Liver (tissue), 9 donors: ENCODE data around the gene FZD4. TPM values are rescaled to one million over a fixed set of nuclear protein-coding genes. Genes with fewer than 3 reads are reported as not detected.

ENCODE experiments used
- DNase-seq: peaks from one replicate; pipeline ENCODE4 v3.0.0-alpha.2; 2017; ENCODE audit warnings: low spot score
- H3K27ac ChIP-seq, 2 donors: one replicate each; pipeline ENCODE4 v1.7.0; 2013; ENCODE audit warnings: inconsistent platforms in 2 of 2, low read length in 2 of 2, control low read depth in 1 of 2, low read depth in 1 of 2, mild to moderate bottlenecking in 1 of 2
- H3K27me3 ChIP-seq, 4 donors: one replicate each; pipeline versions ENCODE4 v1.6.1 to v1.7.0; 2013; ENCODE audit warnings: low read length in 3 of 4, inconsistent platforms in 1 of 4, mild to moderate bottlenecking in 1 of 4, moderate library complexity in 1 of 4; ENCODE audit not compliant: control insufficient read depth in 4 of 4, insufficient read depth in 4 of 4
- H3K36me3 ChIP-seq, 4 donors: one replicate each; pipeline versions ENCODE4 v1.6.1 to v1.7.0; 2013; ENCODE audit warnings: low read length in 3 of 4, mild to moderate bottlenecking in 3 of 4, low read depth in 1 of 4, moderate library complexity in 1 of 4; ENCODE audit not compliant: control insufficient read depth in 4 of 4, insufficient read depth in 3 of 4
- H3K4me1 ChIP-seq, 4 donors: one replicate each; pipeline versions ENCODE4 v1.6.1 to v1.7.0; 2013; ENCODE audit warnings: low read length in 3 of 4, mild to moderate bottlenecking in 3 of 4, moderate library complexity in 1 of 4; ENCODE audit not compliant: control insufficient read depth in 4 of 4, insufficient read depth in 4 of 4
- H3K4me3 ChIP-seq, 3 donors: one replicate each; pipeline versions ENCODE4 v1.6.1 to v1.7.0; 2013; ENCODE audit warnings: low read length in 3 of 3, control low read depth in 1 of 3, low read depth in 1 of 3, mild to moderate bottlenecking in 1 of 3
- H3K9ac ChIP-seq, 2 donors: one replicate each; pipeline ENCODE4 v1.7.0; 2013; ENCODE audit warnings: low read length in 2 of 2, mild to moderate bottlenecking in 2 of 2, moderate library complexity in 2 of 2, control low read depth in 1 of 2, low read depth in 1 of 2
- H3K9me3 ChIP-seq, 4 donors: one replicate each; pipeline versions ENCODE4 v1.6.1 to v1.7.0; 2013; ENCODE audit warnings: low read length in 3 of 4; ENCODE audit not compliant: control insufficient read depth in 4 of 4
- ATF3 ChIP-seq: IDR thresholded peaks from 2 replicates; pipeline ENCODE4 v1.6.1; 2016; ENCODE audit warnings: antibody characterized with exemption
- FOXA2 ChIP-seq: IDR thresholded peaks from 2 replicates; pipeline ENCODE4 v1.6.1; 2016; ENCODE audit warnings: antibody characterized with exemption
- HNF4A ChIP-seq, 2 donors: conservative IDR thresholded peaks; 2 replicates each; pipeline ENCODE4 v1.6.1; 2016; ENCODE audit warnings: antibody characterized with exemption in 2 of 2, mild to moderate bottlenecking in 2 of 2
- HNF4G ChIP-seq: IDR thresholded peaks from 2 replicates; pipeline ENCODE4 v1.6.1; 2016; ENCODE audit warnings: antibody characterized with exemption
- MAX ChIP-seq: IDR thresholded peaks from 2 replicates; pipeline ENCODE4 v1.6.1; 2016; ENCODE audit warnings: antibody characterized with exemption
- NR2F2 ChIP-seq: IDR thresholded peaks from 2 replicates; pipeline ENCODE4 v1.6.1; 2016; ENCODE audit warnings: antibody characterized with exemption
- RAD21 ChIP-seq, 2 donors: IDR thresholded peaks; 2 replicates each; pipeline ENCODE4 v1.6.1; 2016; ENCODE audit warnings: antibody characterized with exemption in 2 of 2, mild to moderate bottlenecking in 2 of 2
- REST ChIP-seq: IDR thresholded peaks from 2 replicates; pipeline ENCODE4 v1.6.1; 2016; ENCODE audit warnings: antibody characterized with exemption, mild to moderate bottlenecking
- RXRA ChIP-seq, 2 donors: IDR thresholded peaks; 2 replicates each; pipeline ENCODE4 v1.6.1; 2017 to 2018; ENCODE audit warnings: antibody characterized with exemption in 2 of 2, mild to moderate bottlenecking in 1 of 2
- SP1 ChIP-seq: IDR thresholded peaks from 2 replicates; pipeline ENCODE4 v1.6.1; 2018; ENCODE audit warnings: antibody characterized with exemption, mild to moderate bottlenecking
- TAF1 ChIP-seq: conservative IDR thresholded peaks from 2 replicates; pipeline ENCODE4 v1.6.1; 2016; ENCODE audit warnings: antibody characterized with exemption, mild to moderate bottlenecking
- YY1 ChIP-seq: IDR thresholded peaks from 2 replicates; pipeline ENCODE4 v1.6.1; 2016; ENCODE audit warnings: antibody characterized with exemption, mild to moderate bottlenecking
- ZBTB33 ChIP-seq: IDR thresholded peaks from 2 replicates; pipeline ENCODE4 v1.6.1; 2016; ENCODE audit warnings: antibody characterized with exemption
- WGBS: extraction: QIAGEN DNeasy Blood & Tissue Kit; methylation state at CpG from one replicate; pipeline ENCODE4 v1.1.7; 2013; 5-methylcytosine and 5-hydroxymethylcytosine counted together
- polyA plus RNA-seq, 2 donors: library from polyadenylated mRNA; stranded (reverse) in 1 of 2; unstranded in 1 of 2; fragments of 200-250 nt in 1 of 2; fragments of >200 nt in 1 of 2; fragmentation: Nextera tagmentation in 1 of 2; extraction: Ambion mirVana in 1 of 2; gene quantifications; one replicate each; pipeline versions ENCODE4 v1.2.1 to v1.2.3, GENCODE V29; 2013 to 2015
- total RNA-seq, 2 donors: library from RNA; depleted of rRNA; stranded (reverse); fragments of >200 nt; gene quantifications; one replicate each; pipeline ENCODE4 v1.2.3, GENCODE V29; 2014
- donor health status: healthy.
- donor health status: healthy.
- donor health status: healthy.
- donor health status: healthy.
- donor health status: healthy.

The FZD4 gene
- total and polyA plus RNA-seq, 4 donors = 4.9 to 23.7 (median 8.2) TPM

GRCh38 chr11:86949995-86950660 is 5.1 kb downstream of the FZD4 start:
- H3K4me3 ChIP-seq = no peak overlapping the region
- peaks cover 3 to 22% (median 14%) of the 10 kb centered on the region in 4 donors for H3K4me1 ChIP-seq
- no peaks in the 10 kb centered on the region for H3K9me3 ChIP-seq
- H3K27me3 ChIP-seq = no peaks in the 10 kb centered on the region
- H3K27ac ChIP-seq = no peak overlapping the region
- TF ChIP-seq ATF3 = no peak
- TF ChIP-seq RAD21 (IDR thresholded peaks at IDR 0.05) = no peak
- no peak for TF ChIP-seq YY1
- no peak for TF ChIP-seq MAX
- no peak for TF ChIP-seq HNF4A (conservative IDR thresholded peaks at IDR 0.05)
- no peak for TF ChIP-seq TAF1
- TF ChIP-seq SP1 = no peak
- no peak for TF ChIP-seq NR2F2
- no peak for TF ChIP-seq ZBTB33
- TF ChIP-seq HNF4G = no peak
- TF ChIP-seq RXRA (IDR thresholded peaks at IDR 0.05) = no peak
- TF ChIP-seq FOXA2 = no peak
- 82% methylated on average over 3 of the region's 3 CpGs for WGBS
- H3K36me3 ChIP-seq = peaks cover 0 to 13% (median 5%) of the 10 kb centered on the region in 4 donors
- no peak for DNase-seq
- no peak overlapping the region for H3K9ac ChIP-seq

GRCh38 chr11:86948733-86949132 is 6.5 kb downstream of the FZD4 start:
- DNase-seq = no peak
- H3K9me3 ChIP-seq = no peaks in the 10 kb centered on the region
- no peak overlapping the region for H3K27ac ChIP-seq
- no peaks in the 10 kb centered on the region for H3K27me3 ChIP-seq
- H3K9ac ChIP-seq = no peak overlapping the region
- 82% methylated on average over 5 of the region's 5 CpGs for WGBS
- H3K4me1 ChIP-seq = peaks cover under 1 to 11% (median 5%) of the 10 kb centered on the region in 4 donors
- peaks cover 0 to 13% (median 5%) of the 10 kb centered on the region in 4 donors for H3K36me3 ChIP-seq
- TF ChIP-seq SP1 (no peak), RAD21 (IDR thresholded peaks at IDR 0.05) (no peak), REST (no peak)
- H3K4me3 ChIP-seq = no peak overlapping the region
